ENCODE measurements around the gene RASGRP2.
"Not testable (repeated sequence)": the region's sequence is repeated elsewhere in the genome, so short reads cannot be mapped to it uniquely, and the experiment has no call there.

Gene RASGRP2

DNA sequence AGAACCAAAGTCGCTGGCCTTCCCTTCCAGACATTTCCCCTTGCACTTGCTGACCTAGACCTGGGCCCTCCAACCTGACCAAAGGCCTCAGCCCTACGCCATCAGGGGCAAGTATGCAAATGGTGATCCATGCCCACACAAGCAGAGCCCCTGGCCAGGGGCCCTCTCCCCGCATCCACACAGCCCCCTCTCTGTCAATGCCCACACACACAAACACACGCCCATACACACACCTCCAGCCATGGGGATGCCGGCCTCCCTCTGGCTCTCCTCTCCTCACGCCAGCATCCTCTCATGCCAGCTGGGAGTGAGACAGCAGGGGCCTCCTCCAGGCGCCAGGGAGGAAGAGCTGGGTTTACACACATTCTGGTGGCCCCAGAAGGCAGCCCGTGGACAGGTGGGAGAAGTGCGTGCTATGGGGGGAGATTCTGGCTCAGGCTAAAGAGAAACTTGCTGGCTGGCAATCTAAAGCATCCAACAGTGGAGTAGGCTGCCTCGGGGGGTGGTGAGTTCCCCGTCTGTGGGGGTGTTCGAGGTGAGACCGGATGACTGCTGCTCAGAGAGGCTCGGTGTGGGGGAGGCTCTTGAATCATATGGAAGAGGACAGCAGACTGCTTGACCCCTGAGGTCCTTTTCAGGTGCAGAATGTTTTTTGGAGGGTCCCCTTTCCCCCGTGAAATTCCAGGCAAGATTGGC lies 25.7 kb downstream of the RASGRP2 start:
- no peak for DNase-seq (ENCODE audit: low spot score)

GRCh38 chr11:64717268-64717578 lies 26.7 kb downstream of the RASGRP2 start:
- DNase-seq (ENCODE audit: low spot score), result no peak

DNA sequence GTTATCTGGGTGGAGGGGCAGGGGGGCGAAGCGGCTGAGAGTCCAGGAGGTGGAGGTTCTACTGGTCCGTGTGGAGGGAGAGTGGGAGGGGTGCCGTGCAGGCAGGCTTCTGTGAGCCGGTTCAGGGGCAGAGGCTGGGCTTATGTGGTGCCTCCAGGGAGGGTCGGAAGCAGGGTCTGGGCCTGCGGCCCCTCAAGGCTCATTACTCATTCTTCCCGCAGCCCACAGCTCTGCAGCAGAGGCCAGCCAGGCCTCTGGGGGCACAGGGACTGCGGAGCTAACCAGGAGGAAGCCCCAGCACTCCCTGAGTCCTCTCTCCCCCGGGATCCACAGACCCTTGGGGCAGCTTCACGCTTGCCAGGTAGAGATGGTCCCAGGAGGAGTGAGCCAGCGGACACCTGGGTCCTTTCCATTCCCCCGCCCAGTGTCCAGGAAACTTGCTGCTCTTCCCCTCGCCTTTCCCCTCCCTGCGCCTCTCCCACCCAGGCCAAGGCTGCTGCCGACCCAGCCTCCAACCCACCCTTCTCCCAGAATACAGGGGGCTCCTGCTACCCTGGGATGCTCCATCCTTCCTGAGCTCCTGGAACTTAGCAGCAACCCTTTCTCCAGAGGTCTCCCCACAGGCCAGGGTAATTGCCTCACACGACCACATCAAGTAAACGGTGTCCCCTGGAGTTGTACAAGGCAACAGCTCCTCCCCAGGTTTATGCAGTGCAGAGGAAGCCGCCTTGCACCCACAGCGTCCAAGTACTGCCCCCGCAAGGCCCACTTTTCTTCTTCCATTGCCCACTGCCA lies 27.3 kb downstream of the RASGRP2 start:
- no peak for DNase-seq (ENCODE audit: low spot score)

GRCh38 chr11:64715756-64716472 lies 28.0 kb downstream of the RASGRP2 start:
- no peak for DNase-seq (ENCODE audit: low spot score)

DNA sequence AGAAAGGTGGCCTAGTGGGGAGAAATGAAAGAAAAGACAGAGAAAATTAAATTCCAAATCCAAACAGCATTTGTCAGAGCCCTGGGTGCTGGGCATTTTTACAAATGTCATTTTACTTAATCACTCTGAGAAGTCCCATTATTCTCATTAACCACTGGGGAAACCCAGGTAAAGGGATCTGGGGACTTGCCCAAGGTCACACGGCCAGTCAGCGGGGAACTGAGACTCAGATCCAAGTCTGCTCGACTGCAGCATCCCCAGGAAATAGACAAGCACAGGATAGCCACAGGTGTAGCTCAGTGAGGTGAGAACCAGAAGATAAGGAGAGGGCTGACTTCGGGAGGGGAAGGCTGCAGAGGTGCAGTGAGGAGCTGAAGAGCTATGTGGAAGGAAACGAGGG lies 28.8 kb downstream of the RASGRP2 start:
- DNase-seq (ENCODE audit: low spot score), result no peak

- no peak for DNase-seq (ENCODE audit: low spot score)
Observed at GRCh38 chr11:64714666-64715065, 29.3 kb downstream of the RASGRP2 start.

DNA sequence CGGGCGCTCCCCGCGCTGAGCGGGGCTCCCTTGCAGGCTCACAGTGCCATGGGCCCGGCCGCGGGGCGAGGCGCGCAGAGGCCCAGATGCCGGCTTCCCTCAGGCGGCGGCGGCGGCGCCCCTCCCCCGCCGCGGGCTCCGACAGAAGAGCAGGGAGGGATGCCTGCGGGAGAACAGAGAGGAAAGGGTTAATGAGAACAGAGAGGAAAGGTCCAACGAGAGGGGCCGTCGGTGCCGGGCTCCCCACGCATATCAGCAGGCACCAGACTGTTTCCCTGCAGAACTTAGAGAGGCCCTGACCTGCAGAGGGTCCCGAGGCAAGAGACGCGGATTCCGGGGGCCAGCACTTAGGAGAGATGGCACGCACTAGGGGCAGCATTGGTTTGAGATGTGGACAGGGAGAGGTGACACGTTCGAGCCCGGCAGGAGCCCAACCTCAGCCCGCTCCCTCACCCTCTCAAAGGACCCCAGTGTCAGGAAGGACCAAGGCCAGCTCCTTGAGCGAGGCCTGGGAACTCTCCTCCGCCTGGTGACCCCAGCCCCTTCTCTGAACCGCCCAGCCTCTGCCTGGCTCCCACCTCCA lies 30.1 kb downstream of the RASGRP2 start:
- no peak for DNase-seq (ENCODE audit: low spot score)

DNA sequence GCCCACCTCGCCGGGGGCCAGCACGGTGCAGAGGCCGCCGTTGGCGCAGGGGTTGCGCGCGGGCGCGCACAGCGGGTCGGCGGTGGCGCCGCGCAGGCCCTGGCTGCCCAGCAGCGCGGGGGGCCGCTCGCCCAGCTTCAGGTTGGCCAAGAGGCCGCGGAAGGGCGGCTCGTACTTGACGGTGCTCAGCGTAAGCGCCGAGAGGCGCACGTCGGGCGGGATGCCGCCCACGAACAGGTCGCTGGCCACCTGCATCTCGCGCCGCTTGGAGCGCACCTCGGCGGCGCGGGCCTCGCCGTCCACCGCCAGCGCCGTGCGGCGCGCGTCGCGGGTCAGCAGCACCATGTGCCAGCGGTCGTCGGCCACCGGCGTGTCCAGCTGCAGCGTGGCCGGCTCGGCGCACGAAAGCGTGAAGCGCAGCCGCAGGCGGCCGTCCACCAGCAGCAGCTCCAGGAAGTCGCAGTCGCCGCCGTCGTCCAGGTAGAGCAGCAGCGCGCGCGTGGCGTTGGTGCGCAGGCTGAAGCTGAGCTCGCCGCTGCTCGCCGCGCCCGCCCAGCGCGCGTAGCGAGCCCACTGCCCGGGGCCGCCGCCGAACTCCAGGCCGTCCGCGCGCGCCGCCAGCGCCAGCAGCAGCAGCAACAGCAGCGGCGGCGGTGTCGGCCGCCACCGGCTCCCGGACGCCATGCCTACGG lies 30.8 kb downstream of the RASGRP2 start:
- no peak for DNase-seq (ENCODE audit: low spot score)

- no peak for DNase-seq (ENCODE audit: low spot score)
Observed at GRCh38 chr11:64712430-64713015, 31.4 kb downstream of the RASGRP2 start.

- no peak for DNase-seq (ENCODE audit: low spot score)
Observed at GRCh38 chr11:64711956-64712362, 32.0 kb downstream of the RASGRP2 start.

GRCh38 chr11:64711138-64711955 lies 32.6 kb downstream of the RASGRP2 start:
- no peak for DNase-seq (ENCODE audit: low spot score)

DNA sequence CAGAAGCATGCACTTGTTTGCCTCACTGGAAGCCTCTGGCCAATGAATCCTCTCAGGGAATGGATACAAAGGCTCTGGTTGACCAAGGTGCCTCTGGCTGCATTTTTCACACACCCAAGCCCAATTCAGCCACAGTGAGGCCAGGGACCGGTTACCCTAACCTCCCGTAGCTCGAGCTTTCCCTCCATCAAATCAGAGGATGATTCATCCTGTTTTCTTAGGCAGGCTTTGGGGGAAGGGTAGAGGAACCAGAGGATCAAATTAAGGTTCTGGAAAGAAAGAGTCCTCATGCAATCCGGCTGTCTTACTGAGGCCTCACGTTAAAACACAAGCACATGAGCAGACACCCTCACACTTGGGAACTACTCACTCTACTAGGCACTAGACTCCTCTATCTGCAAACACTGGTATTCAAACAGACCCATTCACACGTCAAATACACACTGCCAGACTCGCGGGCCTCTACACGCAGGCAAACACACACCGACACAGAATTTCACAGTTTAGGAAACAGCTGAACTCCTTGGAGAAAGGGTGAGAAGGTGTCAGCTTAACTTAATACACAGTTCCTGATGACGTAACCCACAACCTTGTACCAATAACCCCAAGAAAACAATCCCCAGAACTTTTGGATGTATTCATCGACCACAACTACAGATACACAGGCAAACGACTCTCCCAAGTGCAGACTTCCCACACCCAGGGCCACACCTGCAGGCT lies 33.4 kb downstream of the RASGRP2 start:
- no peak for DNase-seq (ENCODE audit: low spot score)

DNA sequence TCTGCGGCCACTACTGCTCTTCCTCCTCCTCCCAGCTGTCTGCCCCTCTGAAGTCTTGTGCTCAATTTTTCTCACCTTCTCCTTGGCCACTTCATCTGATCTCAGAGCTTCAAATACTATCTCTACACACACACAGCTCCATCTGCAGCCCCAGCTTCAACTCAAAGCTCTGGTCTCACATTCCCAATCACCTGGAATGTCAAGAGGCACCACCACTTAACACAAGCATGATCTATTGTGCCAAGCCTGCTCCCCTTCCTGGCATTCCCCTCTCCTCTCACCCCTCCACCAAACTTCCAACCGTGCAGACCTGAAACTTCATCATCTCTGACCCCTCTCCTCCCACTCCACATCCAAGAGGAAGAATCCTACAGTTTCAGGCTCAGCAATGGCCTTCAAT lies 38.4 kb downstream of the RASGRP2 start:
- no peak for DNase-seq (ENCODE audit: low spot score)

- DNase-seq (ENCODE audit: low spot score), result no peak
Observed at GRCh38 chr11:64703048-64703447, 40.9 kb downstream of the RASGRP2 start.

- not testable (repeated sequence) for DNase-seq (ENCODE audit: low spot score)
Observed at GRCh38 chr11:64701956-64702355, 42.0 kb downstream of the RASGRP2 start.

- DNase-seq (ENCODE audit: low spot score), result no peak
Observed at GRCh38 chr11:64698427-64698826, 45.5 kb downstream of the RASGRP2 start.

GRCh38 chr11:64697663-64698375 lies 46.1 kb downstream of the RASGRP2 start:
- DNase-seq (ENCODE audit: low spot score), result no peak

DNA sequence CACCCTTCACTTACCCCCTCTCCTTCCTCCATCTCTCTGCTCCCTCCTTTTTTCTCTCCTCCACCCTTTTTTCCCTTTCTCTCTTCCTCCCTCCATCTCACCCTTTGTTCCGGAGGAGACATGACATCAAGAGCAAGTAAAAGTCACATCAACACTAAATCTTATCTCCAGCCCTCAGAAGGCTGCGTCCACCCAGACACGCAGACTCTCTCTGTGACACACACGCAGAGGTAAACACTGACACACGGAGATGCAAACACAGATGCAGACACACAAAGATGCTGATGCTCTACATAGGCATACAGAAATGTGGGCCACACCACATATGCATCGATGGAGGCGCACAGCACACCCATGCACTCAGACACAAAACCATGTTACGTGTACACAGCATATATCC lies 47.9 kb downstream of the RASGRP2 start:
- no peak for DNase-seq (ENCODE audit: low spot score)

DNA sequence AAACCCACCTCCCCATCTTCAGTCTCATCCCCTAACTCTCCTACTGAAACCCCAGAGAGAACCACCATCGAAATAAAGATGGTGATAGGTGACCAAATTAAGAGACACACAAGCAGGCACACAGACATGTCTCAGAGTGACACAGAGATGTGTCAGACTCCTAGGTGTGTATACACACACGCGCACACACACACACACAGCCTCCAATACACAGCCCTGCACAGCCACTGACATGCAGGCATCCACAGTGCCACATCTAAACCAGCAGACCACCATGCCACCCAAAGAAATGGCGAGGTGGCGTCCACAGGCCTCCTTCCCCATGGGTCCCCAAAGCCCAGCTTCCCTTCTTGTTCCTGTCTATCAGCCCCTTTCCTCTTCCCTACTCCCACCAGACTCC lies 48.4 kb downstream of the RASGRP2 start:
- no peak for DNase-seq (ENCODE audit: low spot score)
